NT2/D1 (cell line): ENCODE results near the gene LPP.

Experiments
- SUZ12 ChIP-seq: IDR thresholded peaks from 2 replicates; pipeline ENCODE4 v1.6.1; 2011; ENCODE audit not compliant: insufficient read length, insufficient read depth; ENCODE audit errors: extremely low read depth
- YY1 ChIP-seq: IDR thresholded peaks from 2 replicates; pipeline ENCODE4 v1.6.1; 2011; ENCODE audit not compliant: insufficient read length, insufficient read depth
- ZNF274 ChIP-seq: IDR thresholded peaks from 2 replicates; pipeline ENCODE4 v1.6.1; 2011; ENCODE audit warnings: mild to moderate bottlenecking, low read depth, low read length

- TF ChIP-seq YY1, result no peak
- no peak for TF ChIP-seq SUZ12
- no peak for TF ChIP-seq ZNF274
Measured at GRCh38 chr3:188542196-188542595, 388.2 kb downstream of the LPP start.
